ENCODE results near the gene FUT9.

FUT9 gene

DNA sequence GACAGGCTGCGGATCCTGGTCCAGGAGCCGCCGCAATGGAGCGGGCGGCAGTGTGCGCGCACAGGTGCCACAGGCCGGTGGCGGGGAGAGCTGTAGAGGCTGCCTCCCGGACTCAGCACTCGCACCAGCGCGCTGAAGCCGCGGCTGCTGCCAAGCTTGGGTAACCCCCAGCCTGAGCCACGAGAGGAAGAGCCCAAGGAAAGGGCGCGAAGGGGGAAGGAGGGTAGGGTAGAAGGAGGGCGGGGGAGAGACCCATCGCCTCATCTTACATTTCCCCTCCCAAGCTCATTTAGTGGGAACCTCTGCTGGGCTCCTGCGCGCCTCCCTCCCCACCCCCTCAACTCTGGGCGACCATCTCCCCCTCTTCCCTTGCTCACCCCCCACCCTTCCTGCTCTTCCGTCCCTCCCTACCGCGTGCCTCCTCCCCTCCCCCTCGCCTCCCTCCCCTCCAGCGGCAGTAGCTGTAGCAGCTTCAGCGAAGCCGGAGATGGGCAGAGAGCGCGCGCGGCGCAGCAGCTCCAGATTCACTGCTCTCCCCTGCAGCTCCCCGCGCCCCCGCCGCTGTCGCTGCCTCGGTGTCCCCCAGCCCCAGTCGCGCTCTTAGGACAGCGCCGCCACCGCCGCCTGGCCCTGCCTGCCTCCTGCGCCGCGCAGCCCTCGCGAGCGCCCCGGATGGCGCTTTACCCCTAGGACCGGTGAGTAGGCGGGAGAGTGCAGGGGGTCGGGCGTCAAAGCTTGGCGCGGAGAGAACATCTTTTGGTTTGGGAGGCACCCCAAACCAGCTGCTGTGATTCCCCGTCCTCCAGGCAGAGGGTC lies at the start of gene FUT9:
TSS of gene FUT9 (plus strand) at position 457 of the 816 bp plus-strand sequence. CDS start 187,182 bp downstream, outside the sequence.
- FAIRE-seq, result no peak

DNA sequence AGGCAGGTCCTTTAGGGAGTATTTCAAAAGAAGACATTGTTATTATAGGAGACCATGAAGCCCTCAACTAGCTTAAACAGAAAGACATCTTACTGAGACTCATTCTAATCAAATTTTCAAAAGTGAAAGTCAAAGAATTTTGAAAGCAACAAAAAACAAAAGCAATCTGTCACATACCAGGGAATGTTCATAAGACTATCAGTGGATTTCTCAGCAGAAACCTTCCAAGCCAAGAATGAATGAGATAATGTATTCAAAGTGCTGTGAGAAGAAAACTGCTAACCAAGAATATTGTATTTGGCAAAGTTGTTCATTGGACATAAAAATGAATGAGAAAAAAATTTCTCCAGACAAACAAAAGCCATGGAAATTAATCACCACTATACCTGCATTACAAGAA lies 48.2 kb upstream of the FUT9 start:
- FAIRE-seq, result no peak

DNA sequence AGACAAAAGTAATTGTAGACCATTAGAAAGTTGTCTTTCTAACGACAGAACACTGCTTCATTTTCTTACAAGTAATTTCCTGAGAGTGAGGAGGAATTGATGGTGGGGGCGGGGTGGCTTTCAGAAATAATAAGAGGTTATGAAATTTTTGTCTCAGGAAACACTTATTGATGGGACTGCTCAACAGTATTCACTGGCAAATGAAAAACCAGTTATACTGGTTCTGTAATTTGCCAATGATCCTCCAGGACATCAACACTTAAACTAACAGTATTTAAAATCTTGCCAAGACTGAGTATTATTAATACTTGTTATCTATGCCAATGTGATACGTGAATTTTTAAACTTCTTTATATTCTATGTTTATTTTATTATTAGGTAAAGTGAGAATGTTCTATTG lies 41.8 kb upstream of the FUT9 start:
- no peak for FAIRE-seq

DNA sequence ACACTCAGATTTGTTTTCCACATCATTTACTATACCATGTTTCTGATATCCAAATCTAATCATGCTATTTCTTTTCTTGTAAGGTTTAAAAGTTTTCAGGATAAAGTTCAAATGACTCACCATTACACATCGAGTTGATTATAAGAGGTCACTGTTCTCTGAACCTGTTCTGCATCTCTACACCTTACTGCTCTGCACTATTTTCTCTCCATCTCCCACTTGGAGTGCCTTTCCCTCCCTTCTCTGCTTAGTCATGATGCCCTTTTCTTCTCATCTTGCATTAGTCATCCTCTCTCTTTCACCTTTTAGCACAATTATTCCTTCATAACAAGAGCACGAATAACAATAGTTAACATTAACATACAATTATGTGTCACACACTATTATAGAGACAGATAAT lies 37.5 kb upstream of the FUT9 start:
- FAIRE-seq, result no peak

DNA sequence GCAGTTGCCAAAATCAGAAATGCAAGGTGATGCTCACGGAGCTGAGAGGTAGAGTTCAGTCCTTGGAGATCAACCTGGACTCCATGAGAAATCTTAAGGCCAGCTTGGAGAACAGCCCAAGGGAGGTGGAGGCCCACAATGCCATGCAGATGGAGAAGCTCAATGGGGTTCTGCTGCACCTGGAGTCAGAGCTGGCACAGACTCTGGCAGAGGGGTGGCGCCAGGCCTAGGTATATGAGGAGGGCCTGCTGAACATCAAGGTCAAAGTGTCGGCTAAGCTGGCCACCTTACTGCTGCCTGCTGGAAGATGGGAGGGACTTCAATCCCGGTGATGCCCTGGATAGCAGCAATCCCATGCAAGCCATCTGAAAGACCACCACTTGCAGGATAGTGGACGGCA lies 23.9 kb upstream of the FUT9 start:
- FAIRE-seq, result no peak

DNA sequence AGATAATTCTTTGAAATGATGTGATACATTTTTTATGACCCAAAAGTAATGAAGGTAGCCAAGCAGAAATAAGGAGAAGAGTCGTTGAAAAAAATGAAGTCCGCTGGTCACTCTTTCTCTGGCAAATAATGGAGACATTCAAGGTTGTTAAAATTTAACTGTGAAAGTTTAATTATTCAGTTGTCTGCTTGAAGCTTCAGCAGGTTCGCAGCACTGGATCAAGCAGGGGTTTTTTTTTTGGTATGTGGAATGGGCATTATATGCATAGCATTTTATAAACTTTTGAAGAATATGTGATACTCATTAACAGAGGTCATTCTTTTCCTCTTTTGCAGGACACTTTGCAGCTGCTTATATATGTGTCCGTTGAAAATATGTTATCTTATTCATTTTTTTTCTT lies 21.6 kb upstream of the FUT9 start:
- no peak for FAIRE-seq

DNA sequence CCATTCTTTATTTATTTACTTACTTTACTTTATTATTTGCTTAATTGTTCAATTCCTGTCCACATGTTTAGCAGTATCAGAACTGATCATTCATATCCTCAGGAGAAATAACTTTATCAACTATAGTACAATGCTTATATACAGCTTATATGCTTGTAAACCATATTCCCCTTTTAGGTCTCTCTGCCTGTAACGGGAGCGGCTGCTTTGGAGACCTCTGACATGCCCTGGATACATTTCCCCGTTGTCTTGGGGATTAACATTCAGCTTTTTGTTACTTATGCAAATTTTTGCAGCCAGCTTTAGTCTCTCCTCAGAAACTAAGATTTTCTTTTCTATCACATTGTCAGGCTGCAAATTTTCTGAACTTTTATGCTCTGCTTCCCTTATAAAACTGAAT lies 17.6 kb upstream of the FUT9 start:
- FAIRE-seq, result no peak

- no peak for FAIRE-seq
Observed at GRCh38 chr6:96001891-96002575, 13.7 kb upstream of the FUT9 start.

DNA sequence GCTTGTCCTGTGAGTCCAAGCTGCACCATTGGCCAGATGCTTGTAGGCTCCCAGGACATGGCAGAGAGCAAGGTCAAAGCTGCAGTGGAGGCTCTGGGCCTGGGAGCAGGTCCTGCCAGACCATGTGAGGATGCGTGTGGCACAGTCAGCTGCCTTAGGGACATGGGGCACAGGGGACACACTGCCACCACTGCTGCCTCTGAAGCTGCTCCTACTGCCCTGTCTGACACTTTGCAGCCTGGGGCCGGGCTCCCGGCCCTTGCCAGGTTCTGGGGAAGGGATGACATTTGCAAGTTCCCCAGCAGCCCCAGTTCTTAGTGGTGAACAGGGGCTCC lies 13.2 kb upstream of the FUT9 start:
- no peak for FAIRE-seq

DNA sequence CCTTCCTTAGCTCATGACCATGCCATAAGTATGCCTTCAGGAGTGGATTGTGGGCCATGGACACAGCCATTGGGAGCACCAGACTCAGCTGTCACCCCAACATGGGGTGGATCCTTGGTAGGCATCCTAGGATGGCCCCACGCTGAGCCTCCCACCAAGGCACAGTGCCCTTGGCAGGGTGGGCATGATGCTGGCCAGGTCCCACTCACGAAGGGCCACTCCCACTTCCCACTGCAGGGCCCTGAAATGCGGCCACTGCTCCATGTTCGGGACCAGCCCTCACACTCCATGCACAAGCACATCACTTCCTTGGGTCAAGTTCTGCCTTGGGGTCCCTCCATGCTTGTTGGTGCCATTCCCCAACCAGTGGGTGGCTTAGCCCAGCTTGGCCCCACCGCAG lies 12.9 kb upstream of the FUT9 start:
- FAIRE-seq, result no peak

DNA sequence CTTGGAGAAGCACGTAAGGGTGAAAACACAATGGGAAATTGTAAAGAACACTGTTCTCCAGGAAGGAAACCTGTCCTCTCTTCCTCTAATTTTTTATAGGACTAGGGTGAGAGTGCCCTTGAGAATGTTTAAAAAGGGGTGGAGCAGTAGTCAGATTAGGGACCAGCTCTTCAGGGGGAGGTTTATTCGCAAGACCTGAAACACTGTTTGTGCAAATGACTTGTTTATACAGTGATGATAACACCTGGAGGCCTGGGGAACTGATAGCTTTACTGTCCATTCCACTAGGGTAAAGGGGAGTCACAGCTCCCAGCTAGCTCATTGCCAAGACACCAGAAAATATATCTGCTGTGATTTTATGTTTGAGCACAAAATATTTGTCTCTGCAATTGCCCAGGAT lies 8.1 kb upstream of the FUT9 start:
- FAIRE-seq, result no peak

- no peak for FAIRE-seq
Observed at GRCh38 chr6:96013531-96013930, 2.2 kb upstream of the FUT9 start.

DNA sequence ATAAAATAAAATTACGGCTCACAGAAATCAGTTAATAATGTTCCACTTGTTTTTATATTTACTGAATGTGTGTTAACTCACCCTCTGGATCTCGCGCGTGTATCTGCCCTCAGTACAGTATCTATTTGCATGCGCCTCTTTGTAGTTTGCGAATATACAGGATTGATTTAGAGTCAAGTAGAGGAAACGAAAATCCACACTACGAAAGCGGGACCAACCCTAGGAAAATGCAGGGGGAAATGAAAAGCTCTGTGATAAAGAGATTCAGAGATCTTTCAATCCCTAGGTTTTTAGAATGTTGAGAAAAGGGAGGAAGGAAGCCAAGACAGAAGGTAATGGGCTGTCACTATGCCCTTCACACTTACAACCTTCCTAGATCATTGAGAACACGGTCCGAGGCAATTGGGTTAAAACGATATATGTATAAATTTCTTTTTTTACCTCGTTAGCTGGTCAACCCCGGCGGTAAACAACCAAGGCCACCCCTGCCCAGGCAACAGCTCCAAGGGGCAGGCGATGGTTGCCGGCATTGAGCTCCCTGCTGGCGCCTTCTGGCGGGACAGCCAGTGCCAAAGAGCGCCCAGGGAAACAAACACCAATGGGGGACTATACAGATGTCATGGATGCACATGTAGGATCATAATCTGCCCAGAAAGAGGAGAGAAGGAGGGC lies 792 bp upstream of the FUT9 start:
- no peak for FAIRE-seq

GRCh38 chr6:96016334-96017069 lies 728 bp downstream of the FUT9 start:
- no peak for FAIRE-seq

DNA sequence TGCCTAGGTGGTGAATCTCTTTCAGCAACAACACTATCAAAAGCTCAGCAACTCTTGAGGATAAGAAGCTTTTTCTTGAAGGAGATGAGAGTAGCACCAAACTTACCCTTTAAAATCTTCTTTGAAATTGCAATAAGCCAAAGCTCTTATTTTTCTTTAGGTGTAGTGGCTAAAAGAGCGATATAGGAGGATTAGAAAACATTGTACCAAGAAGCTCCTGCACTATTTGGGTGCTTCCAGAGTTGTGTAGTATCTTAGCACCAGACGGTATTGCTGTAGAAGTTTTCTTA lies 1.2 kb downstream of the FUT9 start:
- no peak for FAIRE-seq

GRCh38 chr6:96022225-96022624 lies 6.5 kb downstream of the FUT9 start:
- no peak for FAIRE-seq

- FAIRE-seq, result no peak
Observed at GRCh38 chr6:96032661-96033060, 16.9 kb downstream of the FUT9 start.

DNA sequence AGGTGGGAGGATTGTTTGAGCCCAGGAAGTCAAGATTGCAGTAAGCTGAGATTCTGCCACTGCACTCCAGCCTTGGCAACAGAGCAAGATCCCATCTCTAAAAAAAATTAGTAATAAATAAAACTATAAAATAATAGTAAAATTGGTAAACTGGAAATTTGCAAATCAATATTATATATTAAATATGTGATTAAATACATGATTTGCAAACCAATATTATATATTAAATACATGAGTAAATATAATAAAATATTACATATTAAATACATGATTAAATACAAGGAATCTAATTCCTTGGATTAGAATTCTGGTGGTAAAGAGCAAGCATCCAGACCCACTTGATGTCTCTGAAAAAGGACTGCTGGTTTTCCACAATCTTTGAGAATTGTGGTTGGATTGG lies 35.8 kb downstream of the FUT9 start:
- FAIRE-seq, result no peak

- FAIRE-seq, result no peak
Observed at GRCh38 chr6:96058082-96058481, 42.3 kb downstream of the FUT9 start.

- no peak for FAIRE-seq
Observed at GRCh38 chr6:96059586-96059985, 43.8 kb downstream of the FUT9 start.

GRCh38 chr6:96060249-96060648 lies 44.5 kb downstream of the FUT9 start:
- FAIRE-seq, result no peak

DNA sequence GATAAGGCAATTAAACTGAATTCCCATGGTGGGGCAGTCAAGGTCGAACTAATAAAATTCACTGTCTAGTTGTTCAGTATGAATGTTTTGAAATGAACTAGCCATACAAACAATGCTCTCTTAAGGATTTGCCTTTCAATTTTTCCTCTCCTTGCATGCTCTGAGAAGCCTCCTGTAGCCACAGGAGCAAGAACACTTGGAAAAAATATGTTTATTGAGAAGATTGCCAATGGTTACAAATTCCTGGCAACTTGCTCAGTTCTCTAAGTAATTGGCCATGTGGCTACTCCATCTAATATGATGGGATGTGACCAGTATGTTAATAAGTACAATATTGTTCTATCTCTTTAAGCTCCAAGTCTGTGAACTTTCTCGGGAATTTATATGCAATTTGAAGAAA lies 49.4 kb downstream of the FUT9 start:
- FAIRE-seq, result no peak

DNA sequence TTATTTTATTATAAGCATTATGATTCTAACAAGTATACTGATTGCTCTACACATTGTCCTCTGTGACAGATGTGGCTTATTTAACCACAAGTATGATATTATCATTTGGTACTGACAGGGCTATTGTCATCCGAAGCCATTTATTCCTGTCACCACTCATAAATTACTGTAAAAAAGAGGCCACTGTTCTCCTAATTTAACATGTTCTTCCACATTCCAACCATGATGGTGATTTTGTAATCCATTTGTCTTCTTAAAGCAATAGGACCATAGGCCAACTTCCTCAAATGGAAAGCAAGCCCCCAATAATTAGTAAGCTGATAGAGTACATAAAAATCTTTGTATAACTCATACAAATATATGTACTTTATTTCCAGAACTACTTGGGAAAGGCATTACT lies 50.6 kb downstream of the FUT9 start:
- FAIRE-seq, result no peak

DNA sequence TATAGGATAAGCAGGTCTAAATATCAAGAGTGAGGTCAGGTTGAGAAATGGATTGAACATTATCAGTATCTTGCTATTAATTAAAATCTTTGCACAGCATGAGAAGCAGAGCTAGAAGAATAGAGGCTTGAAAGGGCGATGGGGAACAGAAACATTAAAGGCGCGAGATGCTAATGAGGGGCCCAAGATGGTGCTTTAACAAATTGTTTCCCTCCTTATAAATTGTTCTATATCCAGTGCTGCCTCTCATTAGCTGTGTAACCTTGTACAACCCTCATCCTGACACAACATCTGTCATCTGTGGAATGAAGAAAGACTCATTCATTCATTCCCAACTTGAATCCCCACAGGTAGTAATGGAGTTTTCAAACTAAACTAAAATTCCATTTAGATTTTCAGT lies 57.8 kb downstream of the FUT9 start:
- no peak for FAIRE-seq

Data from islet of Langerhans (tissue), 1 donor.